GM19043 (cell line): ENCODE measurements around the gene NDUFB8.
"Not testable (repeated sequence)": the region's sequence is repeated elsewhere in the genome, so short reads cannot be mapped to it uniquely, and the experiment has no call there.

Experiments used
- ATAC-seq: cut with Tn5 transposase; IDR thresholded peaks from one replicate; pipeline ENCODE4 v1.9.1; 2021; ENCODE audit warnings: low read depth; ENCODE audit not compliant: unreplicated experiment

The NDUFB8 gene

GRCh38 chr10:100529475-100530298 lies at the start of gene NDUFB8:
Gene NDUFB8, minus strand, starts transcription at chr10:100529871. Its CDS starts 20 bp downstream, at chr10:100529851.
- peak; percentile 59 for ATAC-seq

- ATAC-seq, result no peak
Observed at GRCh38 chr10:100576282-100576635, 46.6 kb upstream of the NDUFB8 start.

- no peak for ATAC-seq
Observed at GRCh38 chr10:100575585-100576281, 46.1 kb upstream of the NDUFB8 start.

- not testable (repeated sequence) for ATAC-seq
Observed at GRCh38 chr10:100575146-100575545, 45.5 kb upstream of the NDUFB8 start.

- no peak for ATAC-seq
Observed at GRCh38 chr10:100571084-100571856, 41.6 kb upstream of the NDUFB8 start.

- ATAC-seq, result no peak
Observed at GRCh38 chr10:100570506-100570905, 40.8 kb upstream of the NDUFB8 start.

GRCh38 chr10:100569687-100570481 lies 40.2 kb upstream of the NDUFB8 start:
- no peak for ATAC-seq

- no peak for ATAC-seq
Observed at GRCh38 chr10:100568912-100569311, 39.2 kb upstream of the NDUFB8 start.

- no peak for ATAC-seq
Observed at GRCh38 chr10:100567826-100568225, 38.2 kb upstream of the NDUFB8 start.

- no peak for ATAC-seq
Observed at GRCh38 chr10:100567249-100567648, 37.6 kb upstream of the NDUFB8 start.

- no peak for ATAC-seq
Observed at GRCh38 chr10:100566561-100566960, 36.9 kb upstream of the NDUFB8 start.

- no peak for ATAC-seq
Observed at GRCh38 chr10:100565206-100565985, 35.7 kb upstream of the NDUFB8 start.

- ATAC-seq, result peak; percentile 60
Observed at GRCh38 chr10:100562008-100562672, 32.5 kb upstream of the NDUFB8 start.

GRCh38 chr10:100561005-100561404 lies 31.3 kb upstream of the NDUFB8 start:
- ATAC-seq, result no peak

- no peak for ATAC-seq
Observed at GRCh38 chr10:100560248-100560647, 30.6 kb upstream of the NDUFB8 start.

- no peak for ATAC-seq
Observed at GRCh38 chr10:100554902-100555301, 25.2 kb upstream of the NDUFB8 start.

- no peak for ATAC-seq
Observed at GRCh38 chr10:100553929-100554328, 24.3 kb upstream of the NDUFB8 start.

- ATAC-seq, result no peak
Observed at GRCh38 chr10:100551738-100552137, 22.1 kb upstream of the NDUFB8 start.

- no peak for ATAC-seq
Observed at GRCh38 chr10:100551196-100551595, 21.5 kb upstream of the NDUFB8 start.
